Measurements from ENCODE around the gene CCDC32. TPM values are rescaled to one million over a fixed set of nuclear protein-coding genes. Genes with fewer than 3 reads are reported as not detected.

CCDC32 gene, protein sequence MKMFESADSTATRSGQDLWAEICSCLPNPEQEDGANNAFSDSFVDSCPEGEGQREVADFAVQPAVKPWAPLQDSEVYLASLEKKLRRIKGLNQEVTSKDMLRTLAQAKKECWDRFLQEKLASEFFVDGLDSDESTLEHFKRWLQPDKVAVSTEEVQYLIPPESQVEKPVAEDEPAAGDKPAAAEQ
- total RNA-seq, result 10 to 100 TPM; 26.0 to 37.2 (median 33.4) TPM

DNA sequence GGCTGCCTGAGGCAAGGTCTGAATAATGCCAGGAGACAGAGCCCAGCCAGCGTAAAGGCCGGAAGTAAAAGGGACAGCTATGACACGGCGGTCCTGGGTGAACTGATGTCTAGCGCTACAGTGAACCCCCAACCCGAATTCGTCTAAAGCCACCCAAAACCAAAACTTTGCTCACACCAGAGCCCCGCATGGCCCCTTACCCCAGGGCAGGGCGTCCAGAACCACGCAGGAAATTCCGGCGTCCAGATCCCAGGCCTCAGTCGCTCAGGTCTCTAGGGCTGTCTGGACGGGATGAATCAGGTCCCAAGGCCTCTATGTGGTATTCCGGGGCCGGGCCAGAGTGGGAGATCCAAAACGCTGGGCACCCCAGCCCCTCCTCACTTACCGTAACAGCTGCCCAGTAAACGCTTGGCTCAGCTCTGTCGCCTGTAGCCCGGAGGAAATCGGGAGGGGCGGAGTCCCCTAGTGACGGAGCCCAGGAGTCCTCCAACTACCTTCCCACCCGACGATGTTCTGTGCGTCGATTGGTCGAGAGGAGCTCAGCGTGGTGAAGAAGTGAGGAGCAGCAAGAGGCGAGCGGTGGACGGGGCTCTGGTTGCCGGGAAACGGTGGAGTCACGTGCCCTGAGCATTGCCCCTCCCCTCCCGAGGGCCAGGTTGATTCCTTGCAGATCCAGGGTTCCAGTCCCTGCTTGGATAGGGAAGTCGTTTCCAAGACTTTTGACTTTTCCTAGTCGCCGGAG, at the start of gene CCDC32:
TSS of gene CCDC32 (minus strand) at position 452 of the 742 bp plus-strand sequence. CDS start 2,027 bp downstream, outside the sequence.
- TF ChIP-seq, protein P1, sequence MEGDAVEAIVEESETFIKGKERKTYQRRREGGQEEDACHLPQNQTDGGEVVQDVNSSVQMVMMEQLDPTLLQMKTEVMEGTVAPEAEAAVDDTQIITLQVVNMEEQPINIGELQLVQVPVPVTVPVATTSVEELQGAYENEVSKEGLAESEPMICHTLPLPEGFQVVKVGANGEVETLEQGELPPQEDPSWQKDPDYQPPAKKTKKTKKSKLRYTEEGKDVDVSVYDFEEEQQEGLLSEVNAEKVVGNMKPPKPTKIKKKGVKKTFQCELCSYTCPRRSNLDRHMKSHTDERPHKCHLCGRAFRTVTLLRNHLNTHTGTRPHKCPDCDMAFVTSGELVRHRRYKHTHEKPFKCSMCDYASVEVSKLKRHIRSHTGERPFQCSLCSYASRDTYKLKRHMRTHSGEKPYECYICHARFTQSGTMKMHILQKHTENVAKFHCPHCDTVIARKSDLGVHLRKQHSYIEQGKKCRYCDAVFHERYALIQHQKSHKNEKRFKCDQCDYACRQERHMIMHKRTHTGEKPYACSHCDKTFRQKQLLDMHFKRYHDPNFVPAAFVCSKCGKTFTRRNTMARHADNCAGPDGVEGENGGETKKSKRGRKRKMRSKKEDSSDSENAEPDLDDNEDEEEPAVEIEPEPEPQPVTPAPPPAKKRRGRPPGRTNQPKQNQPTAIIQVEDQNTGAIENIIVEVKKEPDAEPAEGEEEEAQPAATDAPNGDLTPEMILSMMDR (IDR thresholded peaks at IDR 0.05), result no peak
- ATAC-seq (ENCODE audit: low FRiP score), result peak; percentile 97
- DNase-seq (ENCODE audit: low spot score), result peak; percentile 92

DNA sequence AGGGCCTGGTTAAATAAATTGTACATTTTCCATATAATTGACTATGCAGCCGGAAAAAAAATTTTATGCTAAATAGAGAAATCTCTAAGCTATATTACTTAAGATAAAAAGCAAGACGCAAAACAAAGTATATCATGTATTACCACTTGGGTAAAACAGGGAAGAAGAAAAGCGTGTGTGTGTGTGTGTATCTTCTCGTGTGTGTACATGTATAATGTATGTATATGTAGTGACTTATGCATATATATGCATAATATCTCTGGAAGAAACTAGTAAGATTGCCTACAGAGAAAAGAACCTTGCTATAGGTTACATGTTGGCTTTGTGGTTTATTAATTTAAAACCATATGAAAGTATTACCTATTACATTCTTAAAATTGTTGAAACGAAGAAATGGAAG, 48.2 kb upstream of the CCDC32 start:
- no peak for DNase-seq (ENCODE audit: low spot score)
- TF ChIP-seq, protein P1 (IDR thresholded peaks at IDR 0.05), result no peak
- no peak for ATAC-seq (ENCODE audit: low FRiP score)

DNA sequence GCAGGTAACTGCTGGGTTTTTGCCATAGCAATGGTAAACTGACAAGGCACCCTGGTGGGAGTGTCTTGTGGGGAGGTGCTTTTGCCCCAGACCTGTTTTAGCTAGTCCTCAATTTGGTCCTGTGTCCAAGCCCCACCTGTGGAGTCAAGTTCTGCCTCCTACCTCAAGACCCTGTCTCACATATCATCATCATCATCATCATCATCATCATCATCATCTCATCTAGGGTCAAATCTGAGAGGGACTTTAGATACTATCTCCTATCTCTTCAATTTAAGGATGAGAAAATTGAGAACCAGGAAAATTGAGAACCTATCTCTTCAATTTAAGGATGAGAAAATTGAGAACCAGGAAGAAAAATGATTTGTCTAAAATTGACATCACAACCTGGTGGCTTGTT, 39.1 kb upstream of the CCDC32 start:
- TF ChIP-seq, protein P1 (IDR thresholded peaks at IDR 0.05), result no peak
- no peak for ATAC-seq (ENCODE audit: low FRiP score)

DNA sequence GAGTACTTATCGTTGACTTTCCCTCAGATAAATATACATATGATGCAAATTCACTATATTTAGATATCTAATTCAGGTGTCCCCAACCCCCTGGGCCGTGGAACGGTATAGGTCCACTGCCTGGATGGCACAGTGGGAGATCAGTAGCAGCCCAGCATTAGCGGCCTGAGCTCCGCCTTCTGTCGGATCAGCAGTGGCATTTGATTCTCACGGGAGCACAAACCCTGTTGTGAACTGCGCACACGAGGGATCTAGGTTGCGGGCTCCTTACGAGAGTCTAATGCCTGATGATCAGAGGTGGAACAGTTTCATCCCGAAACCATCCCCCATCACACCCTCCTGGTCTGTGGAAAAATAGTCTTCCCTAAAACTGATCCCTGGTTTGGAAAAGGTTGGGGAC, 36.1 kb upstream of the CCDC32 start:
- no peak for ATAC-seq (ENCODE audit: low FRiP score)
- no peak for DNase-seq (ENCODE audit: low spot score)
- TF ChIP-seq, protein P1 (IDR thresholded peaks at IDR 0.05), result no peak

More for the DNA sequence above, 39.1 kb upstream of the CCDC32 start:
- no peak for DNase-seq (ENCODE audit: low spot score)

DNA sequence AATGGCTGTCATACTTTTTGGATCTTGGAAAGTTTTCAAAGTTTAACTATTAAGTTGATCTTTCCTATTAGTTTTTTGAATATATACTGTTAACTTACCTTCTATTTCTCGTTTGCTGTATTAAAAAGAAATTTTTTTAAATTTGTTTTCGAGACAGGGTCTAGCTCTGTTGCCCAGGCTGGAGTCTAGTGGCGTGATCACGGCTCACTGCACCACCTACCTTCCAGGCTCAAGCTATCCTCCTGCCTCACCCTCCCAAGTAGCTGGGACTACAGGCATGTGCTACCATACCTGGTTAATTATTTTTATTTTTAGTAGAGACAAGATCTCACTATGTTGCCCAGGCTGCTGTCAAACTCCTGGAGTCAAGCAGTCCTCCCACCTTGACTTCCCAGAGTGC, 33.8 kb upstream of the CCDC32 start:
- TF ChIP-seq, protein P1 (IDR thresholded peaks at IDR 0.05), result no peak

DNA sequence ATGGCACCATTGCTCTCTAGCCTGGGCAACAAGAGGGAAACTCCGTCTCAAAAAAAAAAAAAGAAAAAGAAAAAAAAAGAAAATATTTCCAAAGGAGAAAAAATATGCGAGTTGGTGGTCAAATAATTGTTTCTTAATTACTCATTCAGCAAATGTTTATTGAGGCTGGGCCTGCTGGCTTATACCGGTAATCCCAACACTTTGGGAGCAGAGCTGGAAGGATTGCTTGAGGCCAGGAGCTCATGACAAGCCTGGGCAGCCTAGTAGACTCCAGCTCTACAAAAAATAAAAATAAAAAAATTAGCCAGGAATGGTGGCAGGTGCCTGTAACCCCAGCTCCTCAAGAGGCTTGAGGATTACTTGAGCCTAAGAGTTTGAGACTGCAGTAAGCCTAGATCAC, 33.3 kb upstream of the CCDC32 start:
- TF ChIP-seq, protein P1 (IDR thresholded peaks at IDR 0.05), result no peak
- DNase-seq (ENCODE audit: low spot score) (no peak), ATAC-seq (ENCODE audit: low FRiP score) (no peak)

More for the DNA sequence above, 33.8 kb upstream of the CCDC32 start:
- ATAC-seq (ENCODE audit: low FRiP score) (no peak), DNase-seq (ENCODE audit: low spot score) (no peak)

DNA sequence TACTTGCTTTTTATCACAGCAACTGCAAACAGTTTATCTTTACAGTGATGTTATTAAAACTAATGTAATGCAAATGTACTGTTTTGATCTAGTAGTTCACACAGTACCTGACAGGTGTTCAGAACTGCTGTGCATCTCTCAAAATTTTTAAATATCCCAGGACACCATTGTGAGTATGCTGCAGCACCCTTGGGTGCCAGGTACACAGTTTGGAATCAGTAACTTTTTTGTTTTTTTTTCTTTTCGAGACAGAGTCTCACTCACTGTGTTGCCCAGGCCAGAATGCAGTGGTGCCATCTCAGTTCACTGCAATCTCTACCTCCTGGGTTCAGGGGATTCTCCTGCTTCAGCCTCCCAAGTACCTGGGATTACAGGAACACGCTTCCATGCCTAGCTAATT, 32.2 kb upstream of the CCDC32 start:
- ATAC-seq (ENCODE audit: low FRiP score) (no peak), DNase-seq (ENCODE audit: low spot score) (no peak)
- TF ChIP-seq, protein P1 (IDR thresholded peaks at IDR 0.05), result no peak

All from omental fat pad (tissue), 4 donors.